Measurements from ENCODE around the gene DYRK2. TPM values are rescaled to one million over a fixed set of nuclear protein-coding genes. Genes with fewer than 3 reads are reported as not detected.
"Not testable (repeated sequence)": the region's sequence is repeated elsewhere in the genome, so short reads cannot be mapped to it uniquely, and the experiment has no call there.

Gene DYRK2
- polyA plus RNA-seq, 3 donors, result 7.5 to 12.5 (median 9.7) TPM

GRCh38 chr12:67671419-67671818, 22.9 kb downstream of the DYRK2 start:
- H3K4me1 Mint-ChIP-seq, result peaks cover 2% of the 10 kb centered on the region
- no peak overlapping the region for H3K27ac ChIP-seq (ENCODE audit: low read depth in 1 of 2, low read length in 2 of 2)
- peaks cover 7% of the 10 kb centered on the region for H4K20me1 ChIP-seq (ENCODE audit: insufficient read depth, low read length)

DNA sequence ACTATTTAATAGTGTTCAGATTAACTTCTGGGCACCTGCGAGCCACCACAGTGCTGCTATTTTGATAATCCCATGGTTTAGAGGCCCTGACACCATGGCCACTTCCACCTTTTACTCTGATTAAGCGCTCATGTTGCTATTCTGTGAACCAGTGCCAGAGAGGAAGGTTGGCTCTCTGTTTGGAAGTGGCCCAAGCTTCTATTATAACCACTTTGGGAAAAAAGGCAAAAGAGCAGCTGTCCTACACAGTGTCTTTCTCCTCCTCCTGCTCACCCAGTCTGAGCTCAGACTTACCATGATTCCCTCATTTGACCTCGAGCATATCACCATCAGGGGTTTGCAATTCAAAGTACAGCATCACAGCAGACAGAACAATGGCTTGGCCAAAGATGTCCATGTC, 23.3 kb downstream of the DYRK2 start:
- WGBS (ENCODE audit: insufficient coverage), result 100% methylated on average over 1 of the region's 3 CpGs
- peaks cover 0 to 2% (median 1%) of the 10 kb centered on the region in 3 donors for H3K27me3 Mint-ChIP-seq (ENCODE audit: low read depth in 3 of 3)
- H3K79me2 ChIP-seq (ENCODE audit: insufficient read depth, low read length), result no peaks in the 10 kb centered on the region
- H3K4me1 ChIP-seq (ENCODE audit: control insufficient read depth in 1 of 2, insufficient read depth in 2 of 2, low read length in 2 of 2), result no peaks in the 10 kb centered on the region
- peaks cover 7% of the 10 kb centered on the region for H4K20me1 ChIP-seq (ENCODE audit: insufficient read depth, low read length)
- no peak overlapping the region for H2AFZ ChIP-seq (ENCODE audit: insufficient read depth, low read depth, low read length, poor library complexity, severe bottlenecking)
- H3K36me3 Mint-ChIP-seq, result peaks cover 4 to 6% of the 10 kb centered on the region in 2 donors
- H3K9me3 Mint-ChIP-seq, result peaks cover 2 to 14% (median 10%) of the 10 kb centered on the region in 7 donors
- H3K9ac ChIP-seq (ENCODE audit: insufficient read depth, low read length, poor library complexity, severe bottlenecking), result no peak overlapping the region
- no peak overlapping the region for H3K4me3 Mint-ChIP-seq
- H3K4me1 Mint-ChIP-seq, result peaks cover 2% of the 10 kb centered on the region
- no peaks in the 10 kb centered on the region for H3K36me3 ChIP-seq (replicated peaks in 1 of 2; ENCODE audit: control insufficient read depth in 1 of 2, insufficient read depth in 2 of 2, low read length in 2 of 2)
- H3K9me3 ChIP-seq (replicated peaks in 1 of 2; ENCODE audit: control insufficient read depth in 1 of 2, insufficient read depth in 1 of 2, low read length in 2 of 2), result peaks cover 0 to 10% of the 10 kb centered on the region in 2 donors
- no peak for TF ChIP-seq CTCF (IDR thresholded peaks at IDR 0.05)
- intact Hi-C loops (cut with micrococcal nuclease), result no loop called here
- no peak overlapping the region for H3K4me2 ChIP-seq (replicated peaks; ENCODE audit: extremely low read depth, low read length, poor library complexity, severe bottlenecking)
- DNase-seq, result no peak
- no peaks in the 10 kb centered on the region for H3K27me3 ChIP-seq (ENCODE audit: control insufficient read depth in 2 of 2, insufficient read depth in 2 of 2, low read length in 2 of 2)
- no peak overlapping the region for H3K27ac ChIP-seq (ENCODE audit: low read depth in 1 of 2, low read length in 2 of 2)
- H3K4me3 ChIP-seq (replicated peaks in 1 of 3; ENCODE audit: low read depth in 2 of 3, low read length in 3 of 3), result no peak overlapping the region
- H3K27ac Mint-ChIP-seq, result no peak overlapping the region

More at GRCh38 chr12:67671419-67671818, 22.9 kb downstream of the DYRK2 start:
- Mint-ChIP-seq H3K4me3 (no peak overlapping the region), H3K36me3 (peaks cover 4 to 6% of the 10 kb centered on the region in 2 donors), H3K27ac (no peak overlapping the region), H3K27me3 (ENCODE audit: low read depth in 3 of 3) (peaks cover 0 to 2% (median 1%) of the 10 kb centered on the region in 3 donors), H3K9me3 (peaks cover 2 to 14% (median 10%) of the 10 kb centered on the region in 7 donors)
- Histone ChIP-seq H3K27me3 (ENCODE audit: control insufficient read depth in 2 of 2, insufficient read depth in 2 of 2, low read length in 2 of 2) (no peaks in the 10 kb centered on the region), H2AFZ (ENCODE audit: insufficient read depth, low read depth, low read length, poor library complexity, severe bottlenecking) (no peak overlapping the region), H3K9ac (ENCODE audit: insufficient read depth, low read length, poor library complexity, severe bottlenecking) (no peak overlapping the region), H3K36me3 (replicated peaks in 1 of 2; ENCODE audit: control insufficient read depth in 1 of 2, insufficient read depth in 2 of 2, low read length in 2 of 2) (no peaks in the 10 kb centered on the region), H3K79me2 (ENCODE audit: insufficient read depth, low read length) (no peaks in the 10 kb centered on the region), H3K4me3 (replicated peaks in 1 of 3; ENCODE audit: low read depth in 2 of 3, low read length in 3 of 3) (no peak overlapping the region), H3K9me3 (replicated peaks in 1 of 2; ENCODE audit: control insufficient read depth in 1 of 2, insufficient read depth in 1 of 2, low read length in 2 of 2) (peaks cover 0 to 10% of the 10 kb centered on the region in 2 donors), H3K4me1 (ENCODE audit: control insufficient read depth in 1 of 2, insufficient read depth in 2 of 2, low read length in 2 of 2) (no peaks in the 10 kb centered on the region), H3K4me2 (replicated peaks; ENCODE audit: extremely low read depth, low read length, poor library complexity, severe bottlenecking) (no peak overlapping the region)
- no peak for DNase-seq
- TF ChIP-seq CTCF (IDR thresholded peaks at IDR 0.05), result no peak
- intact Hi-C loops (cut with micrococcal nuclease), result no loop called here
- WGBS (ENCODE audit: insufficient coverage), result no CpG with 5 or more reads among the region's 2 CpGs

- H3K79me2 ChIP-seq (ENCODE audit: insufficient read depth, low read length); H3K27ac ChIP-seq (ENCODE audit: low read depth in 1 of 2, low read length in 2 of 2); H2AFZ ChIP-seq (ENCODE audit: insufficient read depth, low read depth, low read length, poor library complexity, severe bottlenecking); H3K4me2 ChIP-seq (replicated peaks; ENCODE audit: extremely low read depth, low read length, poor library complexity, severe bottlenecking); intact Hi-C loops (cut with micrococcal nuclease); H3K27me3 Mint-ChIP-seq (ENCODE audit: low read depth in 3 of 3); H3K36me3 ChIP-seq (replicated peaks in 1 of 2; ENCODE audit: control insufficient read depth in 1 of 2, insufficient read depth in 2 of 2, low read length in 2 of 2); H3K27ac Mint-ChIP-seq; H3K4me3 ChIP-seq (replicated peaks in 1 of 3; ENCODE audit: low read depth in 2 of 3, low read length in 3 of 3); H3K27me3 ChIP-seq (ENCODE audit: control insufficient read depth in 2 of 2, insufficient read depth in 2 of 2, low read length in 2 of 2); H3K4me1 ChIP-seq (ENCODE audit: control insufficient read depth in 1 of 2, insufficient read depth in 2 of 2, low read length in 2 of 2); H4K20me1 ChIP-seq (ENCODE audit: insufficient read depth, low read length); H3K9ac ChIP-seq (ENCODE audit: insufficient read depth, low read length, poor library complexity, severe bottlenecking); DNase-seq; H3K4me1 Mint-ChIP-seq; H3K36me3 Mint-ChIP-seq; H3K4me3 Mint-ChIP-seq: not testable (repeated sequence)
- peaks cover 2 to 14% (median 10%) of the 10 kb centered on the region in 7 donors for H3K9me3 Mint-ChIP-seq
- no CpG with 5 or more reads among the region's 2 CpGs for WGBS (ENCODE audit: insufficient coverage)
- H3K9me3 ChIP-seq (replicated peaks in 1 of 2; ENCODE audit: control insufficient read depth in 1 of 2, insufficient read depth in 1 of 2, low read length in 2 of 2), result peaks cover 0 to 10% of the 10 kb centered on the region in 2 donors
Observed at GRCh38 chr12:67672507-67672906, 24.0 kb downstream of the DYRK2 start.

All from CD14-positive monocyte (primary cell).